ENCODE measurements around the gene LPP. TPM values are rescaled to one million over a fixed set of nuclear protein-coding genes. Genes with fewer than 3 reads are reported as not detected.

The LPP gene
- polyA plus RNA-seq, 1 experiment = 60.0 TPM

- Histone ChIP-seq H3K4me3 (ENCODE audit: low read depth, low read length) (no peak overlapping the region), H3K36me3 (ENCODE audit: control insufficient read depth, insufficient read depth, low read length) (no peaks in the 10 kb centered on the region), H3K27me3 (ENCODE audit: control insufficient read depth, insufficient read depth, low read length) (no peaks in the 10 kb centered on the region)
- ChIA-PET CTCF (interaction anchor here (0.6 to 2.2 kb wide), 4 partner anchors 16 to 791 kb away, joined by 3 to 7 read pairs (median 4); no protein-coding TSS in a partner anchor), POLR2A (no interaction called here)
- no peak for DNase-seq (ENCODE audit: low read depth)
- no peak for TF ChIP-seq CTCF (IDR thresholded peaks at IDR 0.05; ENCODE audit: insufficient read depth, low read depth, low read length)
Measured at GRCh38 chr3:188531210-188531609, 377.3 kb downstream of the LPP start.

DNA sequence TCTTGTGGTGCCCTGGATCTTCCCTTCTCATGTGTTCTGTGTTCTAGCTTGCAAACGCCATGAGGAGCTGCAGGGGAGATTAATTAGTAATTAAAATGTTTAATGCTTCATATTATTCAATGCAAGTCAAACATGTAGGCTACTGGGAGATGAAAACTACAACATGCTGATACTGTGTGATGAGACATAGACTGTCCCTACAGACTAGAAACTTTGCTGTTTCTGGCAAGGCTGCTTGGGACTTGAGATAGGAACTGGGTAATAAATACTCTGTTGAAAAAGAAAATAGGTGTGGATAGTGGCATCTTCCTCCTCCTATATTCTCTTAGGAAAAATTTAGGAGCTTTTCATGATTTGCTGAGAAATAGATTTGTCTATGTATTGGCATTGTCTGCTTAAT lies 379.2 kb downstream of the LPP start:
- Histone ChIP-seq H3K27me3 (ENCODE audit: control insufficient read depth, insufficient read depth, low read length) (no peaks in the 10 kb centered on the region), H3K4me3 (ENCODE audit: low read depth, low read length) (no peak overlapping the region), H3K36me3 (ENCODE audit: control insufficient read depth, insufficient read depth, low read length) (no peaks in the 10 kb centered on the region)
- no peak for TF ChIP-seq CTCF (IDR thresholded peaks at IDR 0.05; ENCODE audit: insufficient read depth, low read depth, low read length)
- DNase-seq (ENCODE audit: low read depth) = no peak
- POLR2A ChIA-PET = no interaction called here
- CTCF ChIA-PET = interaction anchor here (0.9 to 1.1 kb wide), 2 partner anchors 98 to 792 kb away, joined by 3 read pairs; no protein-coding TSS in a partner anchor

GRCh38 chr3:188533612-188534357 lies 379.8 kb downstream of the LPP start:
- no peak for DNase-seq (ENCODE audit: low read depth)
- POLR2A ChIA-PET = no interaction called here
- Histone ChIP-seq H3K4me3 (ENCODE audit: low read depth, low read length) (no peak overlapping the region), H3K27me3 (ENCODE audit: control insufficient read depth, insufficient read depth, low read length) (no peaks in the 10 kb centered on the region), H3K36me3 (ENCODE audit: control insufficient read depth, insufficient read depth, low read length) (no peaks in the 10 kb centered on the region)
- TF ChIP-seq CTCF (IDR thresholded peaks at IDR 0.05; ENCODE audit: insufficient read depth, low read depth, low read length) = no peak
- CTCF ChIA-PET = interaction anchor here (0.9 to 1.2 kb wide), 3 partner anchors 16 to 793 kb away, joined by 3 to 4 read pairs (median 3); no protein-coding TSS in a partner anchor

DNA sequence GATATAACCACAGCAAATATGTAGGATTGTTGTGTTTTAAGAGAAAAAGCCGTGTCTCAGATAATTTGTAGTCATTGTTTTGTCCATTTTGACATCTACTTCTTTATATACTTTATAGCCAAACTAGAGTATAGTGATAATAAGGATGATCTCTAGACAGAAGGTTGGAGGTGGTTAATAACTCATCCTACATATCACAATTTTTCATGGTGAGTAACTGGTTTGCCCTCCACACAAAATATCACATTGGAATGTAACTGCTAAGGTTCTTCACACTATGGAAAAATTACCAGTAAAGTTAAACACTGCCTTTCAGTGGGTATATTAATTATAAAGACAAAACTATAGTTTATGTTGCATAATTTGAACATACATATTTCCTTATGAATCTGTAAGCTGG lies 380.7 kb downstream of the LPP start:
- DNase-seq (ENCODE audit: low read depth) = no peak
- ChIA-PET CTCF (interaction anchor here (1.2 kb wide), 1 partner anchor 16 kb away, joined by 4 read pairs; no protein-coding TSS in a partner anchor), POLR2A (no interaction called here)
- Histone ChIP-seq H3K27me3 (ENCODE audit: control insufficient read depth, insufficient read depth, low read length) (no peaks in the 10 kb centered on the region), H3K36me3 (ENCODE audit: control insufficient read depth, insufficient read depth, low read length) (no peaks in the 10 kb centered on the region), H3K4me3 (ENCODE audit: low read depth, low read length) (no peak overlapping the region)
- TF ChIP-seq CTCF (IDR thresholded peaks at IDR 0.05; ENCODE audit: insufficient read depth, low read depth, low read length) = no peak

DNA sequence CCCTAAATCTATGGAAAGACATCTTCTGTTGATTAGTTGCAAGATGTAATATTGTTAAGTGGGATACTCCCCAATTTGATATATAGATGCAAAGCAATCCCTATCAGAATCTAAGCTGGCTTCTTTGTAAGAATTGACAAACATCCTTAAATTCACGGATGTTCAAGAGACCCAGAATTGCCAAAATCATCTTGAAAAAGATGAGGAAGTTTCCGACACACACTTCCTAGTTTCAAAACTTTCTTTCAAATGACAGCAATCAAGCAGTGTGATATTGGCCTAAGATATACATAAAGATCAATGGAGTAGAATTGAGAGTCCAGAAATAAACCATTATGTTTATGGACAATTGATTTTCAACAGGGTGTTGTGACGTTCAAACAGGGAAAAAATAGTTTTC lies 383.6 kb downstream of the LPP start:
- H3K36me3 ChIP-seq (ENCODE audit: control insufficient read depth, insufficient read depth, low read length) = no peaks in the 10 kb centered on the region
- H3K27me3 ChIP-seq (ENCODE audit: control insufficient read depth, insufficient read depth, low read length) = no peaks in the 10 kb centered on the region
- no peak for DNase-seq (ENCODE audit: low read depth)
- no peak for TF ChIP-seq CTCF (IDR thresholded peaks at IDR 0.05; ENCODE audit: insufficient read depth, low read depth, low read length)
- CTCF ChIA-PET = no interaction called here
- POLR2A ChIA-PET = no interaction called here
- H3K4me3 ChIP-seq (ENCODE audit: low read depth, low read length) = no peak overlapping the region
